ENCODE data around the gene MTRF1L. TPM values are rescaled to one million over a fixed set of nuclear protein-coding genes. Genes with fewer than 3 reads are reported as not detected.
A peak's percentile ranks its signal among the peaks of the same experiment; 100 is the strongest.

Gene MTRF1L
- total and polyA plus RNA-seq, 2 experiments from 2014 or later, result 17.4 to 19.0 TPM

DNA sequence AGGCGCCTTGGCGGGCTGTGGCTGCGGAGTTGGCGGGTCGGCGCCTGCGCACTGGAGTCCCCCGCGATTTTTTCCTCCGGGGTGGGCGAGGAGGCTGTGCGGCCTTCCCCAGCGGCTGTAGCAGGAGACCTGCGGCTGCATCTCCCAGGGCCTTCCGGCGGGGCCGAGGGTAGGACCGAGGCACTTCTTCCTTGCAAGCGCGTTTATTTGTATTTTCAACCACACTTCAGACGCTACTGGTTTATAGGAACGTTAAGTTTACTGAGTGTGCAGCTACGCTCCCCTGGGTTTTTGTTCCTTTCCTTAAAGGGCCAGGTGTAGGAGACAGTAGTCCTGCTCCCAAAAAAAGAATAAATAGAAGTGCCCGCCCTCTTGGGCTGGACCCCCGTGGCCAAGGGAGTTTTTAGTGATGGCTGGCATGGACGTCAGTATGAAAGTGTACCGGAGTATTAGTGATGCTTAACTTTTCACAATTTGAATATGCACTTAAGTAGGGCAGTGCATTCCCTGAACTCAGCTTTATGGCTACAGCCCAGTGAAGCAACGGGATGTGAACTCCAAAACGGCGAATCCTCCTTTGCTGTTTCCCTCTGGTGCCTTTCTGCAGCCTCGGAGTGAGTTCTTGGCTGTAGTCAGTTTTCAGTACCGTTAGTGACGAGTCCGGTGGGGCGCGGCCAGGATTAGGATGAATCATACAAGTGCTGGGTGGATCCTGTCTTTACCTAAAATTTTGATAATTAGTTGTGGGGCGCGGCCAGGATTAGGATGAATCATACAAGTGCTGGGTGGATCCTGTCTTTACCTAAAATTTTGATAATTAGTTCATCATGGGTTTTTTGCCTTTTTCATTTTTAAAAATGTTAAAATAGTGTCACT, 18.6 kb downstream of the MTRF1L start:
- peak overlapping the region; percentile 89 for H2AFZ ChIP-seq

DNA sequence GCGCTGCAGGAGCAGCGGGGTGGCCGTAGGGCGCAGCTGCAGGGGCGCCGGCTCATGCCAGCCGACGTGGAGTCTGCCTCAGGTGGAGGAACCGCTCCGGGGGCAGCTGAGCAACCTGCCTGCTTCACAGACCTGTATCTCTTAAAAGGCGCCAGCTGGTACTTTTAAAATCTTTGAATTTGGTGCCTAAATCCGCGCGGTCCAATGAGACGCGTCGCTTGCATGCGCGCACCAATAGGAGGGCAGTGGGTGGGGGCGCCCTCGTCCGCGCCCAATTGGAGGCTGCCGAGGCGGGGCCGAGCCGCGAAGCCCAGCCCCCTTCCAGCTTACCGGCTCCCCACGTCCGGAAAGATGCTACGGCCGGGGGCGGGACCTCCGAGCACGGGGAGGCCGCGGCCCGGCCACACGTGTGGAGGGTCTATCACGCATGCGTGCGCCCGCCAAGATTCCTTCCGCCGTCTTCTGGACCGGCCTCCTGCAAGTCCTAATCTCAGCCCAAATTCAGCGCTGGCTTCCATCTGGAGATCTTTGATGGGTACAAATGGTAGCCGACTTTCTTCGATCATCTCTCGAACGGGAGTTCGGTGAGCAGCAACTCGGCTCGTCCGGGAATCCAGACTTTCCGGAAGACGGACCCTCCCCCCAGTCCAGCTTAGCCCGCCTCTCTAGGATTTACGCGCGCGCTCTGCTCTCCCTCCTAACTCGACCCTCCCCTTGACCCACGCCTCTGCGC, 19.4 kb downstream of the MTRF1L start, which contains the start of gene FBXO5:
Gene FBXO5, minus strand, starts transcription at position 138 of the 733 bp plus-strand sequence. Its CDS starts 82 bp downstream, at position 56.
- Histone ChIP-seq H3K36me3 (replicated peaks; ENCODE audit: insufficient read depth, low read depth) (no peaks in the 10 kb centered on the region), H3K9me2 (replicated peaks; ENCODE audit: insufficient read depth) (no peaks in the 10 kb centered on the region), H3K9me3 (ENCODE audit: low read depth) (no peaks in the 10 kb centered on the region), H3K27me3 (no peaks in the 10 kb centered on the region), H3K79me2 (peaks cover 78% of the 10 kb centered on the region), H2AFZ (peak within 1 kb of the TSS; percentile 89), H3K27ac (peak within 1 kb of the TSS; percentile 84), H3K4me2 (peak within 1 kb of the TSS; percentile 87), H3K4me1 (ENCODE audit: insufficient read depth) (peaks cover 28% of the 10 kb centered on the region), H4K20me1 (ENCODE audit: insufficient read depth, poor library complexity, severe bottlenecking) (peaks cover 36% of the 10 kb centered on the region), H3K4me3 (peak within 1 kb of the TSS; percentile 63)
- WGBS (ENCODE audit: low lambda C conversion rate, missing lambda C conversion rate), result 1% methylated on average over 63 of the region's 66 CpGs
- DNase-seq (ENCODE audit: low spot score), result peak; percentile 99
- TF ChIP-seq, protein P1, sequence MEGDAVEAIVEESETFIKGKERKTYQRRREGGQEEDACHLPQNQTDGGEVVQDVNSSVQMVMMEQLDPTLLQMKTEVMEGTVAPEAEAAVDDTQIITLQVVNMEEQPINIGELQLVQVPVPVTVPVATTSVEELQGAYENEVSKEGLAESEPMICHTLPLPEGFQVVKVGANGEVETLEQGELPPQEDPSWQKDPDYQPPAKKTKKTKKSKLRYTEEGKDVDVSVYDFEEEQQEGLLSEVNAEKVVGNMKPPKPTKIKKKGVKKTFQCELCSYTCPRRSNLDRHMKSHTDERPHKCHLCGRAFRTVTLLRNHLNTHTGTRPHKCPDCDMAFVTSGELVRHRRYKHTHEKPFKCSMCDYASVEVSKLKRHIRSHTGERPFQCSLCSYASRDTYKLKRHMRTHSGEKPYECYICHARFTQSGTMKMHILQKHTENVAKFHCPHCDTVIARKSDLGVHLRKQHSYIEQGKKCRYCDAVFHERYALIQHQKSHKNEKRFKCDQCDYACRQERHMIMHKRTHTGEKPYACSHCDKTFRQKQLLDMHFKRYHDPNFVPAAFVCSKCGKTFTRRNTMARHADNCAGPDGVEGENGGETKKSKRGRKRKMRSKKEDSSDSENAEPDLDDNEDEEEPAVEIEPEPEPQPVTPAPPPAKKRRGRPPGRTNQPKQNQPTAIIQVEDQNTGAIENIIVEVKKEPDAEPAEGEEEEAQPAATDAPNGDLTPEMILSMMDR (IDR thresholded peaks at IDR 0.05; ENCODE audit: poor library complexity), result no peak
- TF ChIP-seq EZH2 (IDR thresholded peaks at IDR 0.05; ENCODE audit: borderline replicate concordance), result no peak
- TF ChIP-seq EZH2phosphoT487 (IDR thresholded peaks at IDR 0.05; ENCODE audit: low read depth, severe bottlenecking, unreplicated experiment), result no peak

More for the DNA sequence above, 18.6 kb downstream of the MTRF1L start:
- WGBS (ENCODE audit: low lambda C conversion rate, missing lambda C conversion rate), result under 1% methylated on average over 38 of the region's 38 CpGs
- Histone ChIP-seq H3K36me3 (replicated peaks; ENCODE audit: insufficient read depth, low read depth) (no peaks in the 10 kb centered on the region), H3K27me3 (no peaks in the 10 kb centered on the region), H3K4me2 (peak overlapping the region; percentile 87), H3K9me2 (replicated peaks; ENCODE audit: insufficient read depth) (no peaks in the 10 kb centered on the region), H3K4me1 (ENCODE audit: insufficient read depth) (peaks cover 28% of the 10 kb centered on the region), H3K4me3 (peak overlapping the region; percentile 63), H3K27ac (peak overlapping the region; percentile 84), H3K79me2 (peaks cover 70% of the 10 kb centered on the region), H3K9me3 (ENCODE audit: low read depth) (no peaks in the 10 kb centered on the region), H4K20me1 (ENCODE audit: insufficient read depth, poor library complexity, severe bottlenecking) (peaks cover 36% of the 10 kb centered on the region)
- TF ChIP-seq EZH2phosphoT487 (IDR thresholded peaks at IDR 0.05; ENCODE audit: low read depth, severe bottlenecking, unreplicated experiment), result no peak
- TF ChIP-seq EZH2 (IDR thresholded peaks at IDR 0.05; ENCODE audit: borderline replicate concordance), result no peak
- TF ChIP-seq, protein P1 (IDR thresholded peaks at IDR 0.05; ENCODE audit: poor library complexity), result no peak
- DNase-seq (ENCODE audit: low spot score), result peak; percentile 98

DNA sequence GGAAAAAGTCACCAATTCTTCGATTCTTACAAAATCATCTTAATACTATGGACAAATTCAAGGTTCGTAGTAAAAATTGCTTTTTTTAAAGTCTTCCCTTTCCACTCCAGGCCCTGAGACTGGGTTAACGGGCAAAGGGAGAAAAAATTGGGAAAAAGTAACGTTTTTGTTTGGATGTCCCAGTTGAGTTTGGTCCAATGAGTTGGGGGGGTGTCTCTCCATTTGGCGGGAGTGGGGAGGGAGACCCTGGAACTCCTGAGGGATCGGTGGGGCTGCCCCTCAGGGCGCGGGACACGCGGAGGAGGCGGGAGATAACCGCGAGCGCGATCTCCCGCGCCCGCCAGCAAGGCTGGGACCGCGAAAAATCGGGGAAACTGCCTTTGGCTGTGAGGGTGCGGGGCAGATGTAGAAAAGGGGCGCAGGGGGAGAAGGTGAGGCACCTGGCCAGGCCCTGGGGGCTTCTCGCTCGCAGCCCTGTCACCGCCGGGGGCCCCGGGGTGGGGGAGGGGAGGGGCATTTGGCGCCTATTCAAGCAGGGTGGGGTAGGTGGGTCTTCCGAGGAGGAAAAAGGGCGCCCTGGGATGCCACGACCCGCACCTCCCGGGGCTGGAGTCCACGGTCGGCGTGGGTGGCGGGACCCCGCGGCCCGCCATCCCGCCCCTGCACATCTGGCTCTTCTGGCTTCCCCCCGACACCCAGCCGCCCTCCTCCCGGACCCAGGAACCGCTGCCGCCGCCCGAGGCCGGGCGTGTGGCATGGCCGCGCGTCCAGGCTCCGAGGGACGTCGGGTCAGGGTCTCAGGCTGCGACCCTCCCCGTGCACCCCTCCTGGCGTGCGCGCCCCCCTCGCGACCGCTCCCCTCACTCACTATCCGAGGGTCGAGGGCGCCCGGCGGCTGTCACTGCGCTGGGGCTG, 20.3 kb downstream of the MTRF1L start:
- Histone ChIP-seq H3K4me3 (peak overlapping the region; percentile 46), H3K4me2 (peak overlapping the region; percentile 84), H3K27me3 (no peaks in the 10 kb centered on the region), H3K9me3 (ENCODE audit: low read depth) (no peaks in the 10 kb centered on the region), H3K27ac (no peak overlapping the region), H3K9me2 (replicated peaks; ENCODE audit: insufficient read depth) (no peaks in the 10 kb centered on the region), H4K20me1 (ENCODE audit: insufficient read depth, poor library complexity, severe bottlenecking) (peaks cover 39% of the 10 kb centered on the region), H2AFZ (no peak overlapping the region), H3K79me2 (peaks cover 86% of the 10 kb centered on the region), H3K4me1 (ENCODE audit: insufficient read depth) (peaks cover 28% of the 10 kb centered on the region), H3K36me3 (replicated peaks; ENCODE audit: insufficient read depth, low read depth) (no peaks in the 10 kb centered on the region)
- peak; percentile 12 for DNase-seq (ENCODE audit: low spot score)
- WGBS (ENCODE audit: low lambda C conversion rate, missing lambda C conversion rate), result under 1% methylated on average over 35 of the region's 71 CpGs
- TF ChIP-seq, protein P1 (IDR thresholded peaks at IDR 0.05; ENCODE audit: poor library complexity), result no peak
- TF ChIP-seq EZH2phosphoT487 (IDR thresholded peaks at IDR 0.05; ENCODE audit: low read depth, severe bottlenecking, unreplicated experiment) (no peak), EZH2 (IDR thresholded peaks at IDR 0.05; ENCODE audit: borderline replicate concordance) (no peak)
